GM23338 (cell line): ENCODE data around the gene MFNG.

Source experiments
- CTCF ChIP-seq, 2 experiments: fragments of 200-600 bp in 1 of 2; sonication (generic) in 1 of 2; conservative IDR thresholded peaks; 2 replicates each; pipeline versions ENCODE4 v1.5.1 to v1.6.1; 2016 to 2017; ENCODE audit warnings: antibody characterized with exemption in 2 of 2, low read depth in 2 of 2, mild to moderate bottlenecking in 2 of 2, moderate library complexity in 1 of 2
- EZH2 ChIP-seq: fragments of 200-600 bp; sonication (generic); IDR thresholded peaks from one replicate; pipeline ENCODE4 v1.8.0; 2017; ENCODE audit warnings: antibody characterized with exemption, mild to moderate bottlenecking, low read depth; ENCODE audit not compliant: unreplicated experiment
- EZH2phosphoT487 ChIP-seq: fragments of 200-600 bp; sonication (generic); IDR thresholded peaks from one replicate; pipeline ENCODE4 v1.8.1; 2018; ENCODE audit warnings: antibody characterized with exemption; ENCODE audit not compliant: unreplicated experiment
- POLR2AphosphoS5 ChIP-seq: IDR thresholded peaks from 2 replicates; pipeline ENCODE4 v1.6.1; 2016; ENCODE audit warnings: antibody characterized with exemption, low read depth
- STAT1 ChIP-seq: IDR thresholded peaks from one replicate; pipeline ENCODE4 v1.6.1; 2016; ENCODE audit warnings: antibody characterized with exemption; ENCODE audit not compliant: unreplicated experiment

GRCh38 chr22:37504964-37505363, 18.8 kb upstream of the MFNG start:
- no peak for TF ChIP-seq CTCF (conservative IDR thresholded peaks at IDR 0.05; ENCODE audit: low read depth in 2 of 2)
- no peak for TF ChIP-seq POLR2AphosphoS5
- TF ChIP-seq EZH2phosphoT487 = no peak
- TF ChIP-seq EZH2 = no peak
- no peak for TF ChIP-seq STAT1
